PC-3 (cell line): Measurements from ENCODE around the gene VPS33A.

Experiments used
- CTCF ChIP-seq: fragments of 300-600 bp; sonication (generic); conservative IDR thresholded peaks from 2 replicates; pipeline ENCODE4 v1.5.1; 2017; ENCODE audit warnings: antibody characterized with exemption, low read depth, mild to moderate bottlenecking, low read length
- EZH2 ChIP-seq: fragments of 300-600 bp; sonication (generic); IDR thresholded peaks from one replicate; pipeline ENCODE4 v1.6.1; 2017; ENCODE audit warnings: antibody characterized with exemption, mild to moderate bottlenecking, low read length; ENCODE audit not compliant: unreplicated experiment

- TF ChIP-seq CTCF (no peak), EZH2 (no peak)
Observed at GRCh38 chr12:122295877-122296276, 29.6 kb upstream of the VPS33A start.
